A549 treated with RU486 at 1 μM for 4 hours (cell line): Measurements from ENCODE around the gene WDR55. TPM values are rescaled to one million over a fixed set of nuclear protein-coding genes. Genes with fewer than 3 reads are reported as not detected.

Experiments used
- total RNA-seq: library from RNA; stranded (reverse); fragments of 200-300 nt; extraction: Qiagen RNA extraction; gene quantifications from 5 replicates; pipeline ENCODE4 v1.2.3, GENCODE V29; 2022; ENCODE audit warnings: low read depth

WDR55 gene
- 28.6 to 30.9 TPM (median 29.2 TPM) in 5 replicates for total RNA-seq

GRCh38 chr5:140664359-140665119, at the start of gene WDR55:
Gene WDR55 (plus strand): TSS chr5:140664904. CDS start chr5:140664913, 9 bp downstream.

GRCh38 chr5:140633021-140633471, 31.7 kb upstream of the WDR55 start, which contains the start of gene CD14:
Gene CD14 (minus strand): TSS chr5:140633175. CDS start chr5:140633071, 104 bp downstream.

GRCh38 chr5:140639148-140639981, 25.3 kb upstream of the WDR55 start, which contains the start of gene TMCO6:
Gene TMCO6 (plus strand): TSS chr5:140639451. CDS start chr5:140639528, 77 bp downstream.

GRCh38 chr5:140673187-140673976, 8.7 kb downstream of the WDR55 start, which contains the start of gene DND1:
Gene DND1 (minus strand): TSS chr5:140673576. CDS start chr5:140673542, 34 bp downstream.

GRCh38 chr5:140690941-140691924, 26.5 kb downstream of the WDR55 start, which contains the start of the genes HARS1 and HARS2:
Gene HARS1 (minus strand): TSS chr5:140691370. CDS start chr5:140691304, 66 bp downstream.
Gene HARS2 (plus strand): TSS chr5:140691455. CDS start chr5:140691649, 194 bp downstream.

GRCh38 chr5:140700177-140701144, 35.8 kb downstream of the WDR55 start, which contains the start of gene ZMAT2:
Gene ZMAT2 (plus strand): TSS chr5:140700447. CDS start chr5:140700461, 14 bp downstream.

Other genes with a start within 250 kb of the WDR55 start
- gene EIF4EBP3, start 117.2 kb upstream of the WDR55 start, total RNA-seq: 0.54 to 4.1 TPM (median 2.0 TPM) in 5 replicates
- 41.8 to 62.1 TPM (median 47.4 TPM) in 5 replicates for gene SRA1, start 107.4 kb upstream of the WDR55 start, total RNA-seq
- gene APBB3, start 100.3 kb upstream of the WDR55 start, total RNA-seq: 3.8 to 8.1 TPM (median 6.3 TPM) in 5 replicates
- gene SLC35A4, start 100.1 kb upstream of the WDR55 start, total RNA-seq: 71.0 to 82.2 TPM (median 80.6 TPM) in 5 replicates
- 3.2 to 5.6 TPM (median 3.9 TPM) in 5 replicates for gene CD14, start 31.7 kb upstream of the WDR55 start, total RNA-seq
- 9.6 to 15.4 TPM (median 14.1 TPM) in 5 replicates for gene TMCO6, start 25.5 kb upstream of the WDR55 start, total RNA-seq
- 112 to 142 TPM (median 122 TPM) in 5 replicates for gene NDUFA2, start 17.3 kb upstream of the WDR55 start, total RNA-seq
- 88.3 to 127 TPM (median 99.7 TPM) in 5 replicates for gene IK, start 17.1 kb upstream of the WDR55 start, total RNA-seq
- gene DND1, start 8.7 kb downstream of the WDR55 start, total RNA-seq: 0.48 to 0.94 TPM (median 0.73 TPM) in 5 replicates
- 78.1 to 83.6 TPM (median 79.0 TPM) in 5 replicates for gene HARS1, start 26.5 kb downstream of the WDR55 start, total RNA-seq
- gene HARS2, start 26.6 kb downstream of the WDR55 start, total RNA-seq: 35.4 to 42.8 TPM (median 37.5 TPM) in 5 replicates
- gene ZMAT2, start 35.5 kb downstream of the WDR55 start, total RNA-seq: 83.4 to 128 TPM (median 104 TPM) in 5 replicates
- 0.15 to 0.34 TPM (median 0.21 TPM) in 4 of 5 replicates, not detected in the other for gene PCDHA1, start 121.2 kb downstream of the WDR55 start, total RNA-seq
- gene PCDHA2, start 129.9 kb downstream of the WDR55 start, total RNA-seq: 0.03 to 0.06 TPM in 2 of 5 replicates, not detected in the others
- gene PCDHA3, start 136.2 kb downstream of the WDR55 start, total RNA-seq: 0.35 to 1.2 TPM (median 0.85 TPM) in 5 replicates
- gene PCDHA4, start 142.2 kb downstream of the WDR55 start, total RNA-seq: 1.3 to 1.7 TPM (median 1.5 TPM) in 5 replicates
- 0.46 to 1.0 TPM (median 0.75 TPM) in 5 replicates for gene PCDHA5, start 156.7 kb downstream of the WDR55 start, total RNA-seq
- gene PCDHA6, start 163.1 kb downstream of the WDR55 start, total RNA-seq: 0.05 to 0.06 TPM (median 0.05 TPM) in 3 of 5 replicates, not detected in the others
- gene PCDHA7, start 169.4 kb downstream of the WDR55 start, total RNA-seq: 0.05 to 0.15 TPM (median 0.11 TPM) in 4 of 5 replicates, not detected in the other
- 0.06 to 0.12 TPM (median 0.09 TPM) in 3 of 5 replicates, not detected in the others for gene PCDHA8, start 176.3 kb downstream of the WDR55 start, total RNA-seq
- 0.04 TPM in 1 of 5 replicates, not detected in the others for gene PCDHA9, start 183.5 kb downstream of the WDR55 start, total RNA-seq
- gene PCDHA10, start 191.0 kb downstream of the WDR55 start, total RNA-seq: 0.01 to 0.05 TPM in 2 of 5 replicates, not detected in the others
- 0.08 to 0.11 TPM (median 0.10 TPM) in 4 of 5 replicates, not detected in the other for gene PCDHA11, start 204.1 kb downstream of the WDR55 start, total RNA-seq
- gene PCDHA12, start 210.4 kb downstream of the WDR55 start, total RNA-seq: 1.9 to 3.0 TPM (median 2.7 TPM) in 5 replicates
- gene PCDHA13, start 217.2 kb downstream of the WDR55 start, total RNA-seq: 0.06 to 0.09 TPM in 2 of 5 replicates, not detected in the others